BE2C (cell line): ENCODE results near the gene AGBL1.

Experiments used
- DNase-seq: peaks from one replicate; pipeline ENCODE4 v3.0.0-alpha.2; 2020
- H3K27me3 ChIP-seq: fragments of 250-450 bp; sonication (Bioruptor Pico); 2 replicates; pipeline ENCODE4 v1.5.1; 2020; ENCODE audit warnings: mild to moderate bottlenecking
- H3K36me3 ChIP-seq: fragments of 250-450 bp; sonication (Bioruptor Pico); 2 replicates; pipeline ENCODE4 v1.5.1; 2020; ENCODE audit warnings: mild to moderate bottlenecking
- H3K4me1 ChIP-seq: fragments of 250-450 bp; sonication (Bioruptor Pico); 2 replicates; pipeline ENCODE4 v1.5.1; 2020
- H3K4me3 ChIP-seq: 2 replicates; pipeline ENCODE4 v1.5.1; 2011; ENCODE audit warnings: low read depth, low read length
- H3K9me3 ChIP-seq: fragments of 250-450 bp; sonication (Bioruptor Pico); 2 replicates; pipeline ENCODE4 v1.5.1; 2020
- CTCF ChIP-seq: IDR thresholded peaks from 2 replicates; pipeline ENCODE4 v1.5.1; 2012; ENCODE audit warnings: mild to moderate bottlenecking, low read depth, low read length

AGBL1 gene

GRCh38 chr15:86267892-86268291 is 188.2 kb downstream of the AGBL1 start:
- Histone ChIP-seq H3K4me3 (no peak overlapping the region), H3K36me3 (no peaks in the 10 kb centered on the region), H3K9me3 (no peaks in the 10 kb centered on the region), H3K27me3 (no peaks in the 10 kb centered on the region), H3K4me1 (no peaks in the 10 kb centered on the region)
- DNase-seq, result no peak
- no peak for TF ChIP-seq CTCF

GRCh38 chr15:86268558-86268957 is 188.9 kb downstream of the AGBL1 start:
- TF ChIP-seq CTCF, result no peak
- H3K4me1 ChIP-seq, result no peaks in the 10 kb centered on the region

GRCh38 chr15:86273309-86273708 is 193.6 kb downstream of the AGBL1 start:
- no peak for DNase-seq
- TF ChIP-seq CTCF, result no peak
- no peaks in the 10 kb centered on the region for H3K4me1 ChIP-seq
- no peaks in the 10 kb centered on the region for H3K27me3 ChIP-seq
- H3K9me3 ChIP-seq, result no peaks in the 10 kb centered on the region
- H3K36me3 ChIP-seq, result no peaks in the 10 kb centered on the region
- H3K4me3 ChIP-seq, result no peak overlapping the region

More at GRCh38 chr15:86268558-86268957, 188.9 kb downstream of the AGBL1 start:
- no peak overlapping the region for H3K4me3 ChIP-seq
- DNase-seq, result no peak
- H3K9me3 ChIP-seq, result no peaks in the 10 kb centered on the region
- no peaks in the 10 kb centered on the region for H3K36me3 ChIP-seq
- no peaks in the 10 kb centered on the region for H3K27me3 ChIP-seq

GRCh38 chr15:86275361-86275760 is 195.7 kb downstream of the AGBL1 start:
- H3K4me1 ChIP-seq, result no peaks in the 10 kb centered on the region
- H3K4me3 ChIP-seq, result no peak overlapping the region
- no peaks in the 10 kb centered on the region for H3K9me3 ChIP-seq
- DNase-seq, result no peak
- TF ChIP-seq CTCF, result no peak
- H3K36me3 ChIP-seq, result no peaks in the 10 kb centered on the region
- H3K27me3 ChIP-seq, result no peaks in the 10 kb centered on the region

GRCh38 chr15:86278586-86278985 is 198.9 kb downstream of the AGBL1 start:
- TF ChIP-seq CTCF, result no peak
- no peaks in the 10 kb centered on the region for H3K4me1 ChIP-seq
- no peak for DNase-seq
- no peaks in the 10 kb centered on the region for H3K9me3 ChIP-seq
- H3K36me3 ChIP-seq, result no peaks in the 10 kb centered on the region
- H3K4me3 ChIP-seq, result no peak overlapping the region
- no peaks in the 10 kb centered on the region for H3K27me3 ChIP-seq

GRCh38 chr15:86284635-86285034 is 205.0 kb downstream of the AGBL1 start:
- no peaks in the 10 kb centered on the region for H3K9me3 ChIP-seq
- H3K36me3 ChIP-seq, result no peaks in the 10 kb centered on the region
- TF ChIP-seq CTCF, result no peak
- H3K27me3 ChIP-seq, result no peaks in the 10 kb centered on the region
- H3K4me3 ChIP-seq, result no peak overlapping the region
- DNase-seq, result no peak
- no peaks in the 10 kb centered on the region for H3K4me1 ChIP-seq
